PC-9 (cell line): ENCODE measurements around the gene SPATS2. TPM values are rescaled to one million over a fixed set of nuclear protein-coding genes. Genes with fewer than 3 reads are reported as not detected.

Experiments
- BruUV-seq: library from RNA; stranded (reverse); fragments of 400-500 nt; replicated peaks from 2 replicates; lab custom pipeline; 2021; lab: Mats Ljungman, UMichigan
- CTCF ChIA-PET: fragments of 300-600 bp; sonication (Branson Sonifier 250); formaldehyde crosslinking; loops from one replicate; lab custom pipeline; 2022; ENCODE audit warnings: antibody characterized with exemption; lab: Charles Lee
- POLR2A ChIA-PET: fragments of 300-600 bp; sonication (Branson Sonifier 250); formaldehyde crosslinking; loops from one replicate; lab custom pipeline; 2022; ENCODE audit warnings: antibody characterized with exemption; ENCODE audit not compliant: unreplicated experiment; lab: Charles Lee
- DNase-seq, 2 experiments: peaks; one replicate each; pipeline versions ENCODE4 v3.0.0 to v3.0.0-alpha.2; 2015 to 2022; ENCODE audit warnings: mixed read lengths in 1 of 2
- H2AFZ ChIP-seq: fragments of 200-600 bp; sonication (generic); 2 replicates; pipeline ENCODE4 v1.8.1; 2017; ENCODE audit warnings: antibody characterized with exemption
- H3F3A ChIP-seq: fragments of 200-600 bp; sonication (generic); 2 replicates; pipeline ENCODE4 v1.8.1; 2017; ENCODE audit warnings: antibody characterized with exemption, mild to moderate bottlenecking, low read depth; ENCODE audit not compliant: insufficient read depth
- H3K27ac ChIP-seq: fragments of 200-600 bp; sonication (generic); 2 replicates; pipeline ENCODE4 v1.6.1; 2016; ENCODE audit warnings: mixed run types
- H3K27me3 ChIP-seq: fragments of 200-600 bp; sonication (generic); 2 replicates; pipeline ENCODE4 v1.6.1; 2016; ENCODE audit warnings: low read depth, mixed run types; ENCODE audit not compliant: insufficient read depth
- H3K36me3 ChIP-seq: fragments of 200-600 bp; sonication (generic); 2 replicates; pipeline ENCODE4 v1.6.1; 2016; ENCODE audit warnings: low read depth, mixed run types
- H3K4me1 ChIP-seq: fragments of 200-600 bp; sonication (generic); replicated peaks from 2 replicates; pipeline ENCODE4 v1.6.1; 2016; ENCODE audit warnings: mixed run types; ENCODE audit not compliant: insufficient read depth
- H3K4me2 ChIP-seq: fragments of 200-600 bp; sonication (generic); 2 replicates; pipeline ENCODE4 v1.6.1; 2017; ENCODE audit warnings: mixed run types
- H3K4me3 ChIP-seq: fragments of 200-600 bp; sonication (generic); 2 replicates; pipeline ENCODE4 v1.6.1; 2016; ENCODE audit warnings: mixed run types
- H3K79me2 ChIP-seq: fragments of 200-600 bp; sonication (generic); 2 replicates; pipeline ENCODE4 v1.6.1; 2017; ENCODE audit warnings: low read depth, mixed run types
- H3K9me2 ChIP-seq: fragments of 200-600 bp; sonication (generic); 2 replicates; pipeline ENCODE4 v1.8.1; 2017; ENCODE audit warnings: mild to moderate bottlenecking; ENCODE audit not compliant: insufficient read depth
- H3K9me3 ChIP-seq: fragments of 200-600 bp; sonication (generic); 2 replicates; pipeline ENCODE4 v1.8.1; 2016; ENCODE audit warnings: low read depth; ENCODE audit not compliant: insufficient read depth
- H4K20me1 ChIP-seq: fragments of 200-600 bp; sonication (generic); 2 replicates; pipeline ENCODE4 v1.8.1; 2017; ENCODE audit not compliant: insufficient read depth
- CTCF ChIP-seq: fragments of 200-600 bp; sonication (generic); conservative IDR thresholded peaks from 2 replicates; pipeline ENCODE4 v1.6.1; 2017; ENCODE audit warnings: mixed run types, antibody characterized with exemption, mild to moderate bottlenecking, moderate library complexity
- EZH2 ChIP-seq: fragments of 200-600 bp; sonication (generic); IDR thresholded peaks from 2 replicates; pipeline ENCODE4 v1.8.0; 2017; ENCODE audit warnings: antibody characterized with exemption, low read depth
- intact Hi-C: fragments of 100-400 bp; cut with micrococcal nuclease; formaldehyde crosslinking; loops from one replicate; pipeline ENCODE4 v1.10.0; 2022; ENCODE audit not compliant: unreplicated experiment
- total RNA-seq: library from RNA; stranded (reverse); gene quantifications from 2 replicates; pipeline ENCODE4 v1.2.3, GENCODE V29; 2021

Gene SPATS2
- total RNA-seq, 1 experiment from 2014 or later = 65.1 TPM

GRCh38 chr12:49388682-49389386 lies 21.6 kb downstream of the SPATS2 start:
- ChIA-PET POLR2A (no interaction called here), CTCF (no interaction called here)
- intact Hi-C loops = no loop called here
- Histone ChIP-seq H3K4me1 (no peaks in the 10 kb centered on the region), H3K9me3 (no peaks in the 10 kb centered on the region), H3K79me2 (peaks cover 25% of the 10 kb centered on the region), H3K36me3 (no peaks in the 10 kb centered on the region), H2AFZ (no peak overlapping the region), H3F3A (peaks cover 3% of the 10 kb centered on the region; the same call in 1 of the 2 replicates), H3K4me2 (no peak overlapping the region), H3K27ac (no peak overlapping the region), H3K27me3 (no peaks in the 10 kb centered on the region), H3K4me3 (no peak overlapping the region), H3K9me2 (no peaks in the 10 kb centered on the region), H4K20me1 (peaks cover 6% of the 10 kb centered on the region; the same call in 1 of the 2 replicates)
- no peak for DNase-seq
- TF ChIP-seq CTCF (no peak), EZH2 (no peak)
- BruUV-seq = no TSS peak

GRCh38 chr12:49389387-49389703 lies 22.1 kb downstream of the SPATS2 start:
- Histone ChIP-seq H3K4me1 (no peaks in the 10 kb centered on the region), H3K9me2 (no peaks in the 10 kb centered on the region), H4K20me1 (peaks cover 3% of the 10 kb centered on the region; the same call in 1 of the 2 replicates), H3K79me2 (peaks cover 21% of the 10 kb centered on the region), H3K9me3 (no peaks in the 10 kb centered on the region), H3F3A (peaks cover 3% of the 10 kb centered on the region; the same call in 1 of the 2 replicates), H2AFZ (no peak overlapping the region), H3K36me3 (no peaks in the 10 kb centered on the region), H3K27me3 (no peaks in the 10 kb centered on the region), H3K27ac (no peak overlapping the region), H3K4me3 (no peak overlapping the region), H3K4me2 (no peak overlapping the region)
- ChIA-PET CTCF (no interaction called here), POLR2A (no interaction called here)
- TF ChIP-seq CTCF (no peak), EZH2 (no peak)
- intact Hi-C loops = no loop called here
- BruUV-seq = no TSS peak
- DNase-seq = no peak

GRCh38 chr12:49397000-49397399 lies 29.7 kb downstream of the SPATS2 start:
- Histone ChIP-seq H3K9me2 (no peaks in the 10 kb centered on the region), H4K20me1 (peaks cover 2% of the 10 kb centered on the region; the same call in 1 of the 2 replicates), H3K27me3 (no peaks in the 10 kb centered on the region), H2AFZ (no peak overlapping the region), H3K4me2 (no peak overlapping the region), H3F3A (peaks cover under 1% of the 10 kb centered on the region; the same call in 1 of the 2 replicates), H3K79me2 (peaks cover 20% of the 10 kb centered on the region), H3K4me3 (no peak overlapping the region), H3K9me3 (no peaks in the 10 kb centered on the region), H3K27ac (no peak overlapping the region), H3K36me3 (no peaks in the 10 kb centered on the region), H3K4me1 (no peaks in the 10 kb centered on the region)
- intact Hi-C loops = no loop called here
- DNase-seq = no peak
- TF ChIP-seq EZH2 = no peak
- TF ChIP-seq CTCF = no peak
- CTCF ChIA-PET = no interaction called here
- POLR2A ChIA-PET = no interaction called here
- BruUV-seq = no TSS peak
